GM19468 (cell line): ENCODE measurements around the gene BCL2L12.
"Not testable (repeated sequence)": the region's sequence is repeated elsewhere in the genome, so short reads cannot be mapped to it uniquely, and the experiment has no call there.

Experiments
- ATAC-seq: cut with Tn5 transposase; IDR thresholded peaks from one replicate; pipeline ENCODE4 v1.9.1; 2021; ENCODE audit warnings: mild to moderate bottlenecking, moderate library complexity, moderate number of reproducible peaks; ENCODE audit not compliant: unreplicated experiment; ENCODE audit errors: extremely low read depth

The BCL2L12 gene

DNA sequence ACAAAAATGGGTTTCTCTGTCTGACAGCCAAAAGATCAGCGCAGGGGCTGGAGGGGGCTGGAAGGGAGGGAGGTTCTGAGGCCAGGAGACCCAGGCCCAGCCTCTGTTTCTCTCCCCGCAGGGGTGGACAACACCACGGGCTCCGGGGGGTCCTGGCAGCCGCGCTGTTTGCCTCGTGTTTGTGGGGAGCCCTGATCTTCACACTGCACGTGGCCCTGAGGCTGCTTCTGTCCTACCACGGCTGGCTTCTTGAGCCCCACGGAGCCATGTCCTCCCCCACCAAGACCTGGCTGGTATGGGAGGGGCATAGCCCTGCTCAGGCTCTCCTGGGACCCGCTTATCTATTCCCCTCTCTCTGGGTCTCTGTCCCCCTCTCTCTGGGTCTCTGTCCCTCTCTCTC lies 34.8 kb downstream of the BCL2L12 start:
- ATAC-seq, result no peak

DNA sequence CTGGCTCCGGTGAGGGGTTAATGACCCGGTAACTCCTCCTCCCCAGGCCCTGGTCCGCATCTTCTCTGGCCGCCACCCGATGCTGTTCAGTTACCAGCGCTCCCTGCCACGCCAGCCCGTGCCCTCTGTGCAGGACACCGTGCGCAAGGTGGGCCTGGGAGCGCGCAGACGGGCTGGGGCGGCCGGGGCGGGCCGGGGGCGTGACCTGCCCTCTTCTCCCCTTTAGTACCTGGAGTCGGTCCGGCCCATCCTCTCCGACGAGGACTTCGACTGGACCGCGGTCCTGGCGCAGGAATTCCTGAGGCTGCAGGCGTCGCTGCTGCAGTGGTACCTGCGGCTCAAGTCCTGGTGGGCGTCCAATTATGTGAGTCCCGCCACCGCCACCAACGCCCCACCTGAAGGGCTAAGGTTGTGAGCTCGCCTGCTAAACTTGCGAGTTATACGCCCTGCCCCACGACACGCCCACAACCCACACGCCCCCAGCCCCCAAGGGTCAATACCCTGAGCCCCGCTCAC lies 35.6 kb downstream of the BCL2L12 start:
- ATAC-seq, result no peak

DNA sequence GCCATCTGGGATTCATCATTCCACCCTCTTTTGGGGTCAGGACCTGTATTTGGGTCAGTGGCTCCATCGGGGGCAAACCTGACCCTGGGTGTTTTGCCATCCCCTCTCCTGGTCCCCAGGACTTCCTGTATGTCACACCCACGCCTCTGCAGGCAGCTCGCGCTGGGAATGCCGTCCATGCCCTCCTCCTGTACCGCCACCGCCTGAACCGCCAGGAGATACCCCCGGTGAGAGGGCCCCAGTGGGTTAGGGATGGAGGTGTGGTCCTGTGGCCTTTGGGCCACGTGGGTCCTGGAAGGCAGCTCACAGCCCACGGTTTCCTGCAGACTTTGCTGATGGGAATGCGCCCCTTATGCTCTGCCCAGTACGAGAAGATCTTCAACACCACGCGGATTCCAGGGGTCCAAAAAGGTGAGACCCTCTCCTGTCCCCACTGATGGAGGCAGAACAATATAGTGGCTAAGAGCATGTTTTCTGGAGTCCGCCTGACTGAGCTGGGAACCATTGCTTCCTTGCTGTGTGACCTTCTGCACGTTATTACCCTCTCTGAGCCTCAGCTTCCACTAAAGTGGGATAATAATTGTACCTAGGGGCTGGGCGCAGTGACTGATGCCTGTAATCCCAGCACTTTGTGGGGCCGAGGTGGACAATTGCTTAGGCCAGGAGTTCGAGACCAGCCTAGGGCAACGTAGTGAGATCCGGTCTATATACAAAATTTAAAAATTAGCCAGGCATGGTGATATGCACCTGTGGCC lies 39.3 kb downstream of the BCL2L12 start:
- ATAC-seq, result no peak

DNA sequence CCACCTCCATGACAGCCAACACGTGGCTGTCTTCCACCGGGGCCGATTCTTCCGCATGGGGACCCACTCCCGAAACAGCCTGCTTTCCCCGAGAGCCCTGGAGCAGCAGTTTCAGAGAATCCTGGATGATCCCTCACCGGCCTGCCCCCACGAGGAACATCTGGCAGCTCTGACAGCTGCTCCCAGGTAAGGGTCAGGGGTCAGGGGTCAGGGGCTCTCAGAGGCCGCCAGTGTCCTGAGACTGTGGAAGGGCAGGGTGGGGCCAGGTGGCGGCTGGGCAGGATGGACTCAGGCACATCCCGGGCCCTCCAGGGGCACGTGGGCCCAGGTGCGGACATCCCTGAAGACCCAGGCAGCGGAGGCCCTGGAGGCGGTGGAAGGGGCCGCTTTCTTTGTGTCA lies 40.2 kb downstream of the BCL2L12 start:
- ATAC-seq, result no peak

- ATAC-seq, result no peak
These were observed 44.7 kb downstream of the BCL2L12 start for GRCh38 chr19:49710372-49710951.

GRCh38 chr19:49712397-49712859 lies 46.7 kb downstream of the BCL2L12 start:
- ATAC-seq, result no peak

DNA sequence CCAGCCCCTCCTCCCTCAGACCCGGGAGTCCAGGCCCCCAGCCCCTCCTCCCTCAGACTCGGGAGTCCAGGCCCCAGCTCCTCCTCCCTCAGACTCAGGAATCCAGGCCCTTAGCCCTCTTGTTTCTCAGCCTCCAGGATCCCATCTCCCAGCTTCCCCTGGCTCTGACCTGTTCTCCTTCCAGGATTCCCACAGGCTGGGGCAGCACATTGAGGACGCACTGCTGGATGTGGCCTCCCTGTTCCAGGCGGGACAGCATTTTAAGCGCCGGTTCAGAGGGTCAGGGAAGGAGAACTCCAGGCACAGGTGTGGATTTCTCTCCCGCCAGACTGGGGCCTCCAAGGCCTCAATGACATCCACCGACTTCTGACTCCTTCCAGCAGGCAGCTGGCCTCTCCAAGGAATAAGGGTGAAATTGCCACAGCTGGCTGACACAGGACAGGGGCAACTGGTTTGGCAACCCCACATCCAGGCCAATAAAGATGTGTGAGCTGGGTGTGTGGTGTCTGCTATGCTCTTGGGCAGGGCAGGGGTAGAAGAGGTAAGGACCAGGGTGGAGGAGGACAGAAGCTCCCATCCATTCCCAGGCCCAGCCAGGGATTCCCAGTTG lies 47.6 kb downstream of the BCL2L12 start:
- no peak for ATAC-seq

DNA sequence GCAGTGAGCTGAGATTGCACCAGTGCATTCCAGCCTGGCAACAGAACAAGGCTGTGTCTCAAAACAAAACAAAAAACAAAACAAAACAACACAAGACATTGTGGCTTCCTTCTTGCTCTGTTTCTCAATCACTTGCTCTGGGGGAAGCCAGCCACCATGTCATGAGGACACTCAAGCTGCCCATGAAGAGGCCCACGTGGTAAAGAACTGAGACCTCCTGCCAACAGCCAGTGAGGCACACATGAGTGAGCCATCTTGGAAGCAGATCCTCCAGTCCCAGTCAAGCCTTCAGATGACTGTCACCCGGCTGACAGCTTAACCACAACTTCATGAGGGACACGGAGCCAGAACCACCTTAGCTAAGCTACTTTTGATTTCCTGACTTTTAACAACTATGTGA lies 50.4 kb downstream of the BCL2L12 start:
- ATAC-seq, result no peak

DNA sequence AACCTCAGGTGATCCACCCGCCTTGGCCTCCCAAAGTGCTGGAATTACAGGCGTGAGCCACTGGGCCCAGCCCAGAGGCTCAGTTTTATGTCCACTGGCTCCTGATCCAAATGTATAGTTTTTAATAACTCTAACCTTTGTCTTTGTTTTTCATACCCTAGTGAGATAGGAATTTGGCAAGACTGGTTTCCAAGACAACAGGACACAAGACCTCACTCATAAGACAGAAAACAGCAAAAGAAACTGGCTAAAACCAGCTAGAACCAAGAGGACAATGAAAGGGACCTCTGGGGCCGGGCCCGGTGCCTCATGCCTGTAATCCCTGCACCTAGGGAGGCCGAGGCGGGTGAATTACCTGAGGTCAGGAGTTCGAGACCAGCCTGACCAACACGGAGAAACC lies 52.8 kb downstream of the BCL2L12 start:
- ATAC-seq, result no peak

GRCh38 chr19:49718991-49719390 lies 53.3 kb downstream of the BCL2L12 start:
- no peak for ATAC-seq

DNA sequence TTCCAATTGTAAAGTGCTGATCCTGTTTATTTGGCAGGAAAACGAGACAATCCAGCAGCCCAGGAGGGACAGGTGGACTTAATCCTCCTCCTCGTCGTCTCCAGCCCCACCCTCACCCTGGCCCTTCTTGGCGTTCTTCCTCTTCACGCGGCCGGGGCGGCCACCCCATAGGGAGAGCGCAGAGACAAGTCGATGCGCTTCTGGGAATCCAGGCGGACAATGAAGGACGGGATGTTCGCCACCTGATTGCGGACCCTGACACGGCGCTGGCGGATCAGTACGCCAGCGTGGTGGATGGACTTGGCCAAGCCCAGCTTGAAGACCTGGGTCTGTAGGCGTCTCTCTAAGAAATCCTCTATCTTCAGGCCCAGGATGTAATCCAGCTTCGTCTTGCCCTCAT lies 53.7 kb downstream of the BCL2L12 start:
- not testable (repeated sequence) for ATAC-seq
